ENCODE measurements around the gene SMC1B.

The SMC1B gene

GRCh38 chr22:45425101-45425500 is 11.7 kb upstream of the SMC1B start:
- H3K4me1 ChIP-seq: no peaks in the 10 kb centered on the region
- no peaks in the 10 kb centered on the region for H3K27me3 ChIP-seq
- no peak for TF ChIP-seq CTCF (IDR thresholded peaks at IDR 0.05; ENCODE audit: low read depth, low read length)
- no peak overlapping the region for H3K4me3 ChIP-seq (ENCODE audit: low read depth, low read length)
- H3K36me3 ChIP-seq: no peaks in the 10 kb centered on the region; the same call in 1 of the 2 replicates
- DNase-seq: no peak
- H3K9me3 ChIP-seq: no peaks in the 10 kb centered on the region; the same call in 1 of the 2 replicates

- no peak for DNase-seq
- H3K27me3 ChIP-seq: no peaks in the 10 kb centered on the region
- no peaks in the 10 kb centered on the region for H3K4me1 ChIP-seq
- H3K36me3 ChIP-seq: no peaks in the 10 kb centered on the region; the same call in 1 of the 2 replicates
- no peak for TF ChIP-seq CTCF (IDR thresholded peaks at IDR 0.05; ENCODE audit: low read depth, low read length)
- H3K9me3 ChIP-seq: no peaks in the 10 kb centered on the region; the same call in 1 of the 2 replicates
- H3K4me3 ChIP-seq (ENCODE audit: low read depth, low read length): no peak overlapping the region
These were observed 10.9 kb upstream of the SMC1B start for GRCh38 chr22:45424241-45424731.

GRCh38 chr22:45423524-45423923 is 10.1 kb upstream of the SMC1B start:
- Histone ChIP-seq H3K4me1 (no peaks in the 10 kb centered on the region), H3K9me3 (no peaks in the 10 kb centered on the region; the same call in 1 of the 2 replicates), H3K27me3 (no peaks in the 10 kb centered on the region), H3K36me3 (no peaks in the 10 kb centered on the region; the same call in 1 of the 2 replicates), H3K4me3 (ENCODE audit: low read depth, low read length) (no peak overlapping the region)
- DNase-seq: no peak
- TF ChIP-seq CTCF (IDR thresholded peaks at IDR 0.05; ENCODE audit: low read depth, low read length): no peak

- no peaks in the 10 kb centered on the region for H3K27me3 ChIP-seq
- no peaks in the 10 kb centered on the region; the same call in 1 of the 2 replicates for H3K9me3 ChIP-seq
- TF ChIP-seq CTCF (IDR thresholded peaks at IDR 0.05; ENCODE audit: low read depth, low read length): no peak
- no peaks in the 10 kb centered on the region; the same call in 1 of the 2 replicates for H3K36me3 ChIP-seq
- H3K4me1 ChIP-seq: no peaks in the 10 kb centered on the region
- no peak overlapping the region for H3K4me3 ChIP-seq (ENCODE audit: low read depth, low read length)
- no peak for DNase-seq
These were observed 9.0 kb upstream of the SMC1B start for GRCh38 chr22:45422237-45422983.

- Histone ChIP-seq H3K4me1 (no peaks in the 10 kb centered on the region), H3K36me3 (no peaks in the 10 kb centered on the region; the same call in 1 of the 2 replicates), H3K27me3 (no peaks in the 10 kb centered on the region), H3K4me3 (ENCODE audit: low read depth, low read length) (no peak overlapping the region), H3K9me3 (no peaks in the 10 kb centered on the region; the same call in 1 of the 2 replicates)
- DNase-seq: no peak
- TF ChIP-seq CTCF (IDR thresholded peaks at IDR 0.05; ENCODE audit: low read depth, low read length): no peak
These were observed 8.1 kb upstream of the SMC1B start for GRCh38 chr22:45421349-45422055.
